H1 (cell line): ENCODE data around the gene GPC6. TPM values are rescaled to one million over a fixed set of nuclear protein-coding genes. Genes with fewer than 3 reads are reported as not detected.

Experiments used
- CTCF ChIA-PET: fragments of 300-600 bp; sonication (Branson Sonifier 250); formaldehyde crosslinking; loops from one replicate; lab custom pipeline; 2021; ENCODE audit not compliant: partially characterized antibody; lab: Charles Lee
- POLR2A ChIA-PET: fragments of 300-600 bp; sonication (Branson Sonifier 250); formaldehyde crosslinking; loops from one replicate; lab custom pipeline; 2021; ENCODE audit warnings: inconsistent platforms; ENCODE audit not compliant: partially characterized antibody; lab: Charles Lee
- DNase-seq, 2 experiments: peaks; one replicate each; pipeline versions ENCODE4 v3.0.0 to v3.0.0-alpha.2; 2010 to 2022; ENCODE audit warnings: low spot score in 2 of 2, low read depth in 1 of 2, mixed read lengths in 1 of 2
- FAIRE-seq: peaks from 2 replicates; lab custom pipeline; 2011; peaks lifted over from hg19 to GRCh38; lab: Jason Lieb, UNC
- H2AFZ ChIP-seq: 2 replicates; pipeline ENCODE4 v1.8.1; 2012; ENCODE audit warnings: low read length, inconsistent platforms
- H2AK5ac ChIP-seq: 2 replicates; pipeline ENCODE4 v1.6.1; 2013; ENCODE audit warnings: low read depth, low read length
- H2BK120ac ChIP-seq: replicated peaks from 2 replicates; pipeline ENCODE3; 2013; ENCODE audit warnings: low read depth, low read length, inconsistent platforms
- H2BK12ac ChIP-seq: 2 replicates; pipeline ENCODE4 v1.6.1; 2013; ENCODE audit warnings: low read depth, low read length
- H2BK15ac ChIP-seq: 2 replicates; pipeline ENCODE4 v1.6.1; 2013; ENCODE audit warnings: low read length
- H2BK20ac ChIP-seq: 2 replicates; pipeline ENCODE4 v1.6.1; 2013; ENCODE audit warnings: low read length
- H2BK5ac ChIP-seq: 2 replicates; pipeline ENCODE4 v1.6.1; 2013; ENCODE audit warnings: low read depth, low read length
- H3K14ac ChIP-seq: 2 replicates; pipeline ENCODE4 v1.6.1; 2013; ENCODE audit warnings: inconsistent platforms; ENCODE audit not compliant: insufficient read length
- H3K18ac ChIP-seq: 2 replicates; pipeline ENCODE4 v1.6.1; 2013; ENCODE audit warnings: low read length; ENCODE audit errors: extremely low read depth
- H3K23ac ChIP-seq: 2 replicates; pipeline ENCODE4 v1.6.1; 2013; ENCODE audit warnings: inconsistent platforms; ENCODE audit not compliant: insufficient read length
- H3K23me2 ChIP-seq: 2 replicates; pipeline ENCODE4 v1.6.1; 2013; ENCODE audit warnings: low read depth, low read length
- H3K27ac ChIP-seq: 2 replicates; pipeline ENCODE4 v1.6.1; 2011; ENCODE audit warnings: low read depth, low read length, inconsistent platforms
- H3K27me3 ChIP-seq, 4 experiments: replicated peaks in 1 of 4; 1 replicate in 1 of 4; 2 replicates in 3 of 4; pipeline versions ENCODE4 v1.6.1 to v1.8.1; 2011 to 2013; ENCODE audit warnings: low read length in 3 of 4, mild to moderate bottlenecking in 3 of 4, inconsistent platforms in 2 of 4, mixed read lengths in 2 of 4, moderate library complexity in 1 of 4; ENCODE audit not compliant: control insufficient read depth in 3 of 4, insufficient read depth in 3 of 4; ENCODE audit errors: extremely low read depth in 1 of 4
- H3K36me3 ChIP-seq, 4 experiments: 2 replicates each; pipeline versions ENCODE4 v1.6.1 to v1.8.1; 2011 to 2013; ENCODE audit warnings: mild to moderate bottlenecking in 4 of 4, low read length in 3 of 4, moderate library complexity in 2 of 4, control low read depth in 1 of 4, inconsistent platforms in 1 of 4; ENCODE audit not compliant: insufficient read depth in 4 of 4, control insufficient read depth in 2 of 4
- H3K4ac ChIP-seq: replicated peaks from 2 replicates; pipeline ENCODE3; 2013; ENCODE audit warnings: low read length, low read depth, mixed read lengths, inconsistent platforms; ENCODE audit not compliant: insufficient read length
- H3K4me1 ChIP-seq, 4 experiments: replicated peaks in 1 of 4; 1 replicate in 1 of 4; 2 replicates in 3 of 4; pipeline versions ENCODE4 v1.6.1 to v1.8.1; 2011 to 2013; ENCODE audit warnings: low read length in 3 of 4, inconsistent platforms in 2 of 4, mixed read lengths in 1 of 4; ENCODE audit not compliant: insufficient read depth in 4 of 4, control insufficient read depth in 3 of 4
- H3K4me2 ChIP-seq, 2 experiments: 2 replicates each; pipeline versions ENCODE4 v1.6.1 to v1.8.1; 2011 to 2013; ENCODE audit warnings: low read depth in 2 of 2, low read length in 2 of 2, control low read depth in 1 of 2, inconsistent platforms in 1 of 2, mild to moderate bottlenecking in 1 of 2; ENCODE audit not compliant: insufficient read depth in 1 of 2
- H3K4me3 ChIP-seq, 4 experiments: fragments of 200-600, 300-600 bp in 1 of 4; sonication (generic), shearing (Covaris generic), sonication (Bioruptor Twin) in 1 of 4; 2 replicates each; pipeline versions ENCODE4 v1.5.1 to v1.8.1; 2011 to 2016; ENCODE audit warnings: low read length in 4 of 4, low read depth in 3 of 4, control low read depth in 2 of 4, inconsistent platforms in 2 of 4, mild to moderate bottlenecking in 2 of 4, mixed read lengths in 1 of 4, moderate library complexity in 1 of 4; ENCODE audit not compliant: insufficient read depth in 2 of 4; ENCODE audit errors: extremely low read depth in 1 of 4
- H3K56ac ChIP-seq: replicated peaks from 2 replicates; pipeline ENCODE3; 2013; ENCODE audit warnings: low read depth, mild to moderate bottlenecking, mixed read lengths, low read length, inconsistent platforms; ENCODE audit not compliant: insufficient read length
- H3K79me1 ChIP-seq: 2 replicates; pipeline ENCODE4 v1.6.1; 2013; ENCODE audit warnings: low read depth, low read length, control low read depth
- H3K79me2 ChIP-seq, 2 experiments: 2 replicates each; pipeline versions ENCODE4 v1.6.1 to v1.8.1; 2012 to 2013; ENCODE audit warnings: low read length in 2 of 2, mild to moderate bottlenecking in 2 of 2, inconsistent platforms in 1 of 2; ENCODE audit not compliant: insufficient read depth in 2 of 2, control insufficient read depth in 1 of 2
- H3K9ac ChIP-seq, 4 experiments: replicated peaks in 1 of 4; 1 replicate in 1 of 4; 2 replicates in 3 of 4; pipeline versions ENCODE4 v1.6.1 to v1.8.1; 2011 to 2013; ENCODE audit warnings: low read depth in 3 of 4, low read length in 3 of 4, control low read depth in 2 of 4, mild to moderate bottlenecking in 2 of 4, moderate library complexity in 2 of 4, inconsistent platforms in 1 of 4; ENCODE audit errors: extremely low read depth in 1 of 4
- H3K9me3 ChIP-seq, 2 experiments: 2 replicates each; pipeline versions ENCODE4 v1.6.1 to v1.8.1; 2012 to 2013; ENCODE audit warnings: mild to moderate bottlenecking in 2 of 2, moderate library complexity in 2 of 2, control low read depth in 1 of 2, inconsistent platforms in 1 of 2, low read depth in 1 of 2, low read length in 1 of 2, mixed read lengths in 1 of 2; ENCODE audit not compliant: insufficient read depth in 2 of 2
- H4K20me1 ChIP-seq, 2 experiments: replicated peaks in 1 of 2; 2 replicates each; pipeline versions ENCODE3 to v1.8.1; 2011 to 2013; ENCODE audit warnings: inconsistent platforms in 2 of 2, low read length in 2 of 2, mild to moderate bottlenecking in 1 of 2; ENCODE audit not compliant: insufficient read depth in 2 of 2, control insufficient read depth in 1 of 2
- H4K5ac ChIP-seq: 2 replicates; pipeline ENCODE4 v1.6.1; 2013; ENCODE audit warnings: low read length, low read depth, mixed read lengths, inconsistent platforms; ENCODE audit not compliant: insufficient read length
- H4K8ac ChIP-seq: 2 replicates; pipeline ENCODE4 v1.8.0; 2013; ENCODE audit warnings: mild to moderate bottlenecking, moderate library complexity, low read length, inconsistent platforms; ENCODE audit not compliant: insufficient read depth; ENCODE audit errors: extremely low read depth
- H4K91ac ChIP-seq: replicated peaks from 2 replicates; pipeline ENCODE3; 2013; ENCODE audit warnings: low read length, mixed read lengths, inconsistent platforms; ENCODE audit not compliant: insufficient read length
- ASH2L ChIP-seq: fragments of 200-600, 300-600 bp; sonication (generic); IDR thresholded peaks from one replicate; pipeline ENCODE4 v1.7.1; 2017; ENCODE audit warnings: low read length
- EP300 ChIP-seq, 2 experiments: IDR thresholded peaks; 1 replicate in 1 of 2; 2 replicates in 1 of 2; pipeline ENCODE4 v1.6.1; 2011 to 2012; ENCODE audit warnings: low read depth in 2 of 2, low read length in 2 of 2, mild to moderate bottlenecking in 2 of 2, borderline replicate concordance in 1 of 2, inconsistent platforms in 1 of 2, moderate library complexity in 1 of 2
- EZH2 ChIP-seq: fragments of 200-600 bp; sonication (generic); IDR thresholded peaks from 2 replicates; pipeline ENCODE4 v1.7.1; 2012; ENCODE audit warnings: low read depth, mild to moderate bottlenecking, moderate library complexity, low read length, inconsistent platforms; ENCODE audit not compliant: severe bottlenecking
- JUN ChIP-seq: IDR thresholded peaks from 2 replicates; pipeline ENCODE4 v1.6.1; 2011; ENCODE audit warnings: low read depth, mild to moderate bottlenecking, improper control_type of control experiment, low read length
- NRF1 ChIP-seq: IDR thresholded peaks from 2 replicates; pipeline ENCODE4 v1.6.1; 2011; ENCODE audit warnings: mild to moderate bottlenecking, low read depth, low read length, improper control_type of control experiment
- POLR2AphosphoS5 ChIP-seq: IDR thresholded peaks from 2 replicates; pipeline ENCODE4 v1.6.1; 2011; ENCODE audit warnings: low read depth, low read length
- POU5F1 ChIP-seq: IDR thresholded peaks from 2 replicates; pipeline ENCODE4 v1.6.1; 2011; ENCODE audit warnings: low read depth, mild to moderate bottlenecking, low read length, moderate library complexity
- SIRT6 ChIP-seq: IDR thresholded peaks from one replicate; pipeline ENCODE4 v1.7.1; 2012; ENCODE audit warnings: low read length, inconsistent platforms
- SRF ChIP-seq: IDR thresholded peaks from 2 replicates; pipeline ENCODE4 v1.6.1; 2011; ENCODE audit warnings: mild to moderate bottlenecking, low read depth, low read length, moderate library complexity
- TAF1 ChIP-seq: IDR thresholded peaks from 2 replicates; pipeline ENCODE4 v1.6.1; 2011; ENCODE audit warnings: mild to moderate bottlenecking, low read depth, low read length
- TAF7 ChIP-seq: optimal IDR thresholded peaks from 2 replicates; pipeline ENCODE3; 2011; ENCODE audit warnings: low read depth, mild to moderate bottlenecking, inconsistent platforms, low read length, moderate library complexity, borderline replicate concordance
- TEAD4 ChIP-seq: IDR thresholded peaks from 2 replicates; pipeline ENCODE4 v1.6.1; 2012; ENCODE audit warnings: low read depth, low read length, inconsistent platforms, mixed read lengths
- WGBS, 2 experiments: shearing (Covaris generic) in 1 of 2; methylation state at CpG; one replicate each; pipeline versions ENCODE4 v1.1.6 to v1.1.7; 2013 to 2015; ENCODE audit warnings: low lambda C conversion rate in 2 of 2, mixed read lengths in 2 of 2, inconsistent platforms in 1 of 2, low coverage in 1 of 2, missing lambda C conversion rate in 1 of 2; ENCODE audit not compliant: insufficient replicate concordance in 2 of 2, insufficient coverage in 1 of 2, insufficient read length in 1 of 2; ENCODE audit errors: extremely low coverage in 1 of 2, missing lambda C conversion rate in 1 of 2; 5-methylcytosine and 5-hydroxymethylcytosine counted together
- polyA plus RNA-seq, 7 experiments: library from polyadenylated mRNA; depleted of rRNA in 3 of 7; stranded (reverse) in 5 of 7; unstranded in 2 of 7; fragments of >200 nt in 5 of 7; fragments of 200-250 nt in 2 of 7; gene quantifications; 1 replicate in 5 of 7; 2 replicates in 1 of 7; 4 replicates in 1 of 7; pipeline versions ENCODE4 v1.2.1 to v1.2.3, GENCODE V29; 2011 to 2013; ENCODE audit warnings: missing spikeins in 2 of 7, mixed read lengths in 2 of 7
- total RNA-seq: library from RNA; stranded (reverse); fragmentation: NEBNext Ultra II Directional; extraction: Animal tissue kit (Norgen Biotek cat#: 25700); gene quantifications from 2 replicates; pipeline ENCODE4 v1.2.1, GENCODE V29; 2021
- TF ChIP-seq, protein P1 (sequence below): IDR thresholded peaks from 2 replicates; pipeline ENCODE4 v1.6.1; 2012; ENCODE audit warnings: inconsistent platforms
- TF ChIP-seq, protein P2 (sequence below): IDR thresholded peaks from 2 replicates; pipeline ENCODE4 v1.6.1; 2011; ENCODE audit warnings: low read length, improper control_type of control experiment

GPC6 gene
- total and polyA plus RNA-seq, 2 of the 8 experiments (the other 6 are each of a cell fraction or from before 2014, with no cell fraction given), result 5.4 to 12.0 TPM

DNA sequence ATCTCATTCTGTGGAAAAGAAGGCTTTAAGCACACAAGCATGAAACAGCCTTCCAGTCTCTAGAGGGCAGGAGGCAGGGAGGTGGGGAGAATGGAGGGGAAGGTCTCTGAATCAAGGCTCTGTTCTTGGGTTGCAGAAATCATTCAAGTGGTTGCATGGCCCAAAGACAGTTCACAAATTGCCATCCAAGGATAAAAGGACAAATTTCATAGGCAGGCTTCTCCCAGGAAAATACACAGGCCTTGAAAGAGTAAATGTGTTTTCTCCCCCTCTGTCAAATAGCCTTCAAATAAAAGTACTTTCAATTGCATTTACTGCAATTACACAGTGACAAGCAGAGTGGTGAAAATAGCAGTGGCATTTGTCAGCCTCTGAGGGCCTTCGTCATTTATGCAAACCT, 802.0 kb downstream of the GPC6 start:
- H4K5ac ChIP-seq, result no peak overlapping the region
- H3K4ac ChIP-seq, result no peak overlapping the region
- no peak overlapping the region for H2BK20ac ChIP-seq
- H3K18ac ChIP-seq, result no peak overlapping the region
- no peak overlapping the region for H3K27ac ChIP-seq
- H2BK5ac ChIP-seq, result no peak overlapping the region
- no peaks in the 10 kb centered on the region for H3K9me3 ChIP-seq
- POLR2A ChIA-PET, result no interaction called here
- no peak overlapping the region for H3K14ac ChIP-seq
- no peaks in the 10 kb centered on the region for H3K79me2 ChIP-seq
- H3K4me1 ChIP-seq, result no peaks in the 10 kb centered on the region
- no peak overlapping the region for H4K8ac ChIP-seq
- no peaks in the 10 kb centered on the region for H3K36me3 ChIP-seq
- H2BK12ac ChIP-seq, result no peak overlapping the region
- CTCF ChIA-PET, result no interaction called here
- H2BK120ac ChIP-seq, result no peak overlapping the region
- no peak overlapping the region for H4K91ac ChIP-seq
- 43% methylated on average over 1 of the region's 1 CpG; no CpG with 5 or more reads in 1 of the 2 experiments for WGBS, 2 experiments
- H3K56ac ChIP-seq, result no peak overlapping the region
- H2BK15ac ChIP-seq, result no peak overlapping the region
- no peak overlapping the region for H3K4me2 ChIP-seq
- no peak overlapping the region for H3K23ac ChIP-seq
- no peak overlapping the region for H2AFZ ChIP-seq
- H3K4me3 ChIP-seq, result no peak overlapping the region
- H4K20me1 ChIP-seq, result no peaks in the 10 kb centered on the region
- DNase-seq (no peak), FAIRE-seq (no peak)
- H3K79me1 ChIP-seq, result no peaks in the 10 kb centered on the region
- no peak overlapping the region for H3K9ac ChIP-seq
- no peaks in the 10 kb centered on the region for H3K27me3 ChIP-seq
- no peak overlapping the region for H2AK5ac ChIP-seq
- H3K23me2 ChIP-seq, result no peaks in the 10 kb centered on the region; the same call in 1 of the 2 replicates
- TF ChIP-seq EP300 (IDR thresholded peaks at IDR 0.05; ENCODE audit: borderline replicate concordance in 1 of 2, low read depth in 2 of 2, low read length in 2 of 2) (no peak), EZH2 (no peak), NRF1 (no peak), POLR2AphosphoS5 (no peak), TAF1 (no peak), SRF (no peak), POU5F1 (no peak), TAF7 (no peak), JUN (no peak), TEAD4 (no peak), SIRT6 (no peak), ASH2L (no peak)
- TF ChIP-seq, protein P1, sequence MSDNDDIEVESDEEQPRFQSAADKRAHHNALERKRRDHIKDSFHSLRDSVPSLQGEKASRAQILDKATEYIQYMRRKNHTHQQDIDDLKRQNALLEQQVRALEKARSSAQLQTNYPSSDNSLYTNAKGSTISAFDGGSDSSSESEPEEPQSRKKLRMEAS, result no peak
- TF ChIP-seq, protein P2, sequence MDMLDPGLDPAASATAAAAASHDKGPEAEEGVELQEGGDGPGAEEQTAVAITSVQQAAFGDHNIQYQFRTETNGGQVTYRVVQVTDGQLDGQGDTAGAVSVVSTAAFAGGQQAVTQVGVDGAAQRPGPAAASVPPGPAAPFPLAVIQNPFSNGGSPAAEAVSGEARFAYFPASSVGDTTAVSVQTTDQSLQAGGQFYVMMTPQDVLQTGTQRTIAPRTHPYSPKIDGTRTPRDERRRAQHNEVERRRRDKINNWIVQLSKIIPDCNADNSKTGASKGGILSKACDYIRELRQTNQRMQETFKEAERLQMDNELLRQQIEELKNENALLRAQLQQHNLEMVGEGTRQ, result no peak
